HG03066 (cell line): ENCODE measurements around the gene PSMG1.
"Not testable (repeated sequence)": the region's sequence is repeated elsewhere in the genome, so short reads cannot be mapped to it uniquely, and the experiment has no call there.

ENCODE experiments used
- ATAC-seq: cut with Tn5 transposase; IDR thresholded peaks from one replicate; pipeline ENCODE4 v1.9.1; 2021; ENCODE audit warnings: low read depth; ENCODE audit not compliant: unreplicated experiment

PSMG1 gene, protein sequence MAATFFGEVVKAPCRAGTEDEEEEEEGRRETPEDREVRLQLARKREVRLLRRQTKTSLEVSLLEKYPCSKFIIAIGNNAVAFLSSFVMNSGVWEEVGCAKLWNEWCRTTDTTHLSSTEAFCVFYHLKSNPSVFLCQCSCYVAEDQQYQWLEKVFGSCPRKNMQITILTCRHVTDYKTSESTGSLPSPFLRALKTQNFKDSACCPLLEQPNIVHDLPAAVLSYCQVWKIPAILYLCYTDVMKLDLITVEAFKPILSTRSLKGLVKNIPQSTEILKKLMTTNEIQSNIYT

GRCh38 chr21:39183272-39184049, at the start of gene PSMG1:
PSMG1 (minus strand) TSS chr21:39183451; CDS start chr21:39183385, 66 bp downstream.
- ATAC-seq, result peak; percentile 78

DNA sequence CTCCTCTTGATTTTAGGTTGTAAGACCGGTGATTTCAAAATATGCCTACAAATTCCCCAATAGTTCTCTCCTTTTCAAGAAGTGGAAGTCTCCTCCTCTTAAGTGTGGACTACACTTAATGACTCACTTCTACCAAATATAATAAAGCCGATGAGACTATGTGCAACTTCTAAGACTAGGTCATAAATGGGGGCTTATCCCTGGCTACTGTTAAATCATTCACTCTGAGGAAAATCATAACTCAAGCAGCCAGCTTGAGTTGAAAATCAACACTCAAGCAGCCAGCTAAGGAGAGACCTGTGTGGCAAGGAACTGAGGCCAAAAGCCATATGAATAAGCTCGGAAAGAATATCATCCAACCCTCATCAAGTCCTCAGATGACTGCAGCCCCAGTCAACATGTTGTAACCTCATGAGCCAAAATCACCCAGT, 49.6 kb upstream of the PSMG1 start:
- no peak for ATAC-seq

DNA sequence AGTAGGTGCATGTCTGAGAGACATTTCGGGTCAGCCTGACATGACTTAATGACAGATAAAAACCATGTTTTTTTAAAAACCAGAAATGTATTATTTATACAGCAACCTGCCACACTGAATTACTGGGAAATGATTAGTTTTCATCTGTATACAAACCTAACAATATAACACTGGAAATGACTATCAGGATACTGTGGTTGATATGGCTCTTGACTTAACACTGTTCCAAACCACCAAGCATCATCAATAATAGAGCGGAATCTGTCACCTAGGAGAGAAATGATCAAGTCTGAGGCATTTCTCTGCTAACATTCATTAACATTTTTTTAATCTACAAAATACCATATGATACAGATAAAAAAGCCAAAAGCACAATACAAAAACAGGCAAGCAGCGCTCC, 41.7 kb upstream of the PSMG1 start:
- no peak for ATAC-seq

- ATAC-seq, result no peak
Measured at GRCh38 chr21:39221997-39222486, 38.8 kb upstream of the PSMG1 start.

DNA sequence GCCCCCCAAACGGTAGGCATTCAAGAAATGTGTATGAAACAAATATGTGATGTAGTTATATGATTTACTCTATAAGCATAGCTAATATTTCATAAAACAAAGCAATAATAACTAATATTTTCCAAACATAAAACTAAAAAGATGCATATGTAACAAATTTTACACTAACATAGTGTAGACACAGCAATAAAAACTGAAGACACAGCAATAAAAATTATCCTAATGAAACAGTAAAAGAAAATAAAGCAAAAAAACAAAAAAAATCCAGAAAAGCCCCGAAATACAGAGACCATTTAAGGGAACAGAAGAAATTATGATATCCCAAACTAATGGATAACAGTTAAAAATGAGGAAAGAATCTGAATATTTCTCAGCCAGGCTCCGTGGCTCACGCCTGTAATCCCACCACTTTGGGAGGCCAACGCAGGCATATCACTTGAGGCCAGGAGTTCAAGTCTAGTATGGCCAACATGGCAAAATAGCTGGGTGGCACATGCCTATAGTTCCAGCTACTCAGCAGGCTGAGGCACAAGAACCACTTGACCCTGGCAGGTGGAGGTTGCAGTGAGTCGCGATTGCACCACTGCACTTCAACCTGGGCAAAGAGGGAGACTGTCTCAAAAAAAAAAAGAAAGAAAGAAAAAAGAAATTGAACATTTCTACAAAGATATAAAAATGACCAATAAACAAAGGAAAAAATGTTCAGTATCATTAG, 38.2 kb upstream of the PSMG1 start:
- no peak for ATAC-seq

GRCh38 chr21:39220875-39221274, 37.6 kb upstream of the PSMG1 start:
- ATAC-seq, result not testable (repeated sequence)

GRCh38 chr21:39220150-39220549, 36.9 kb upstream of the PSMG1 start:
- ATAC-seq, result no peak

DNA sequence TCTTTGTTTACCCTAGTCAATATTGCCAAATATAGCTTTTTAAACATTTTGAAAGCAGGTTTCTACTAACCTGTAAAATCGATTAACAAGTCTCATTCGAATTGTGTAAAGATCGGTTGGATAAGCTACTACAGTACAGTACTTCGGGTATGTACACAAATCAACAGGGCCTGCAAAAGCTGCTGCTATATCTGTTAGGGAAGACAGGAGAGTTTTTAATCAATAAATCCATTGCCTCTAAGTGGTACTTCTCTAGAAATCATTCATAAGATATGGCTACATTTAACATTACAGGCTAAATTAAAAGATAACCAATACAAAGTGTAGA, 34.8 kb upstream of the PSMG1 start:
- no peak for ATAC-seq

GRCh38 chr21:39217356-39218081, 34.3 kb upstream of the PSMG1 start:
- no peak for ATAC-seq

DNA sequence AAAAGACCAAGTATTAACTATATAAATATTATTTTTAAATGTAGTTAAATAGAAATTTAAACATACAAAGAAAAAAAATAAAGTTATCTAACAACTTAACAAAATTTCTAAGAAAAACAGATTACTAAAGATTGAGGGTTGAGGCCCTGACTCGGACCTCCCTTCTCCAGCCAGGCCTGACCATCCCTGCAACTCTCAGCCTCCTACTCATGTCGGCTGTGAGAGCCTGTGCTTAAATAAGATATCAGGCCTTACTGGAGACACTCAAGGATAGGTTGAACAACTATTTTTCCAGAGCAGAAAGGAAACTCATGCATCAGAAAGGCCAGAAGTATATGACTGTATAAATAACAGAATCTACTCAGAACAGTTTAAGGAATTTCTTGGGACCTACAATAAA, 33.0 kb upstream of the PSMG1 start:
- no peak for ATAC-seq

DNA sequence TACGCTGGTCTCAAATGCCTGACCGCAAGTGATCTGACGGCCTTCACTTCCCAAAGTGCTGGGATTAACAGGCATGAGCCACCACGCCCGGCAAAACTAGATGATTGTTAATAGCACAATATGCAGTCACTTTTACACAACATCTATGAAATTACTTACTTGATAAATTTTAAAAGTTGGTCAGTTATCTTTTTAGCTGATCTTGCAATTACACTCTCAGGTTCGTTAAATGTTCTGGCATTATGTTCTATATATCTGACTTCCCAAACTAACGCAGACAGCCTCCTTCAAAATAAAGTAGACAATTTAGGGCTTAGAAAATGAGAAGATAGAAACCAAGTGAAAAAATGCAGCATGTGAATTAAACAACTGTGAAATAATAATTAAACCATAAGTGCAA, 31.8 kb upstream of the PSMG1 start:
- ATAC-seq, result no peak

DNA sequence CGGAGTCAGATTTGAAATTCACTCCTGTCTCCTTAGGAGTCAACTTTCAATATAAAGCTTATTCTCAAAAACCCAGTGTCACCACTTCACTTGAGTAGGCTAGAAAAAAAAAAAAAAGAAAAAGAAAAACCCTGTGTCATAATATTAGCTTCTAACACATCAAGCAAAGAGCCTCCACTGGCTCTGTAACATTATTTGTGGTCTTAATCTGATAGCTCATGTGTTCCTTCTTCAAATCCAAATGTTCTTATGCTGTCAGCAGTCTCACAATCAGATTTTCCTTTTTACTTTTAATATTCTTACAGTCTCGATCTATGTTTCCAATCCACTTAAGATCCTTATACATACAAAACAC, 26.1 kb upstream of the PSMG1 start:
- ATAC-seq, result no peak

- no peak for ATAC-seq
Measured at GRCh38 chr21:39208624-39209333, 25.5 kb upstream of the PSMG1 start.

DNA sequence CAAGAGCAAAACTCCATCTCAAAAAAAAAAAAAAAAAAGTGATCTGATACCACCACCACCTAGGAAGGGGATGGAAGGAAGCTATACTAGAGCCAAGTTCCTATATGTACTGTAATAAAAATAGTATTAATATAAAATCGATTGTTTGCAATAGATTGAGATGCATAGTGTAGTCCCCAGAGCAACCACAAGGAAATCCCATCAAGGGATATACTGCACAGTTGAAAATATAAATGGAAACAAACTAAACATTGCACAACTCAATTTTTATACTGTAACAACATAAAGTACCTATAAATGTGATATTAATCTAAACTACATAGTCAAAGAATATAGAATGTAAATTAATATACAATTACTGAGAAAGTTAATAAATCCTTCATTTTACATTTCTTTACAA, 20.9 kb upstream of the PSMG1 start:
- no peak for ATAC-seq

GRCh38 chr21:39198800-39199199, 15.5 kb upstream of the PSMG1 start:
- ATAC-seq, result no peak

DNA sequence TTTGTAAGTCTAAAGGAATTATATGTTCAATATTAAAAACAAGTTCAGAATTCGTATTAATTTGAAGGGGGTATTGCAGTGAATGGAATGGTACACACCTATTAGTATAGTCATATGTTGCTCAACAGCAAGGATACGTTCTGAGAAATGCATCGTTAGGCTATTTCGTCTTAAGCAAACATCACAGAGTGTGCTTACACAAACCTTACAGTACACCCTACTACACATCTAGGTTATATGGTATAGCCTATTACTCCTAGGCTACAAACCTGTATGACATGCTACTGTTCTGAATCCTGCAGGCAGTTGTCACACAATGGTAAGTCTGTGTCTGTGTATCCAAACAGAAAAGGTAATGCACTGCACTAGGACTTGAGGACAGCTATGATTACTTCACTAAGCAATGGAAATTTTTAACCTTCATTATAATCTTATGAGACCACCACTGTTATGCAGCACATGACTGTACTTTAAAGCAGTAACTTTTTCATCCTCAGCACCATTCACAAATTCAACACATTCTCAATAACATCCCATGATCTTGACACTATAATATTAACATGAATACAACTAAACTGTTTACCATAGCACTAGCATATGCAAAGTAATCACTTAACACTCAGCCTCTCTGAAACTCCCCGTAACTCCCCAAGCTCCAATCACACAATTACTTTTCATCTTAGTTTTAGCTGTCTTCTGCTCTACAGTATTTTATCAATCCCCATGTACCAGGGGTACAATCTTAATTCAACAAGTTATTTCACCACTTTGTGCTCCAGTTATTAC, 14.4 kb upstream of the PSMG1 start:
- no peak for ATAC-seq

DNA sequence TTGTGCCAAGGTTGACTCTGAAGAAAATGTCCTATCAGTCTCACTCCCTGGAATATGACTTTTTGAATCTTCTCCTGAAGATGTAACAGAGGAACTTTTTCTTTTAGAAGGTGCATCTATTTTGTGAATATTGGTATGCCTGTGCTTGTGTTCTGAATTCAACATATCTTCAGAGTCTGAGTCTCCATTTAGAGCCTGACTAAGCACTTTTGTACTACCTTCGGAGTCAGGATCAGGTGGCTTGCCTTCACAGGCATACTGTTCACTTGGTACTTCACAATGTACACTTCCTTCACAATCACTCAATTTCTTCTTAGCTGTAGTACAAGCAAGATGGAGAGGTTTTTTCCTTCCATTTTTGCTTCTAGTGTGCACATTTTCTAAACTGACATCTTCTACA, 13.6 kb upstream of the PSMG1 start:
- no peak for ATAC-seq

- ATAC-seq, result no peak
Measured at GRCh38 chr21:39196310-39196709, 13.1 kb upstream of the PSMG1 start.

DNA sequence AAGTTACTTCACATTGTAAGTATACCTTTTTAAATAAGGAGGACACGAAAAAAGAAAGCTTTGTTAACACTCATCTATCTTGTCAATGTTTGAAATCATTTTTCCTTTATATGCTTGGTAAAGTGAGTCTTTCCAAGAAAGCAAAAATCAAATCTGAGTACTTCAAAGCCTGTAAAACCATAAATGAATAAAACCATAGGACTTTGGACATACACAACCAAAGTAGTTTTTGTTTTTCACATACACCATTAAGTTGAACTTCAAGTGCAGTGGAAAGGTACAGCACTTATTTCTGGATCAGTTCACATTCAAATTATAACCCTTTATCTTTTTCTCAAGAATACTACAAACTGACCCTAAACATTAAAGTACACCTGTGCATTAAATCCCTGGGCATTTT, 10.1 kb upstream of the PSMG1 start:
- no peak for ATAC-seq
